ENCODE results near the gene RNF223. TPM values are rescaled to one million over a fixed set of nuclear protein-coding genes. Genes with fewer than 3 reads are reported as not detected.
"Not testable (repeated sequence)": the region's sequence is repeated elsewhere in the genome, so short reads cannot be mapped to it uniquely, and the experiment has no call there.

The RNF223 gene
- total RNA-seq, 1 donor from 2014 or later = not detected

GRCh38 chr1:1066403-1067283, 7.5 kb downstream of the RNF223 start:
- H3K4me1 Mint-ChIP-seq = peaks cover 17% of the 10 kb centered on the region
- H3K4me1 ChIP-seq = peaks cover 4% of the 10 kb centered on the region
- H3K9me3 Mint-ChIP-seq = no peaks in the 10 kb centered on the region
- H3K36me3 ChIP-seq = no peaks in the 10 kb centered on the region
- H2AFZ ChIP-seq (replicated peaks) = no peak overlapping the region
- no peaks in the 10 kb centered on the region for H3K79me2 ChIP-seq (ENCODE audit: low read depth)
- H3K36me3 Mint-ChIP-seq = no peaks in the 10 kb centered on the region
- DNase-seq (ENCODE audit: low spot score) = no peak
- no peak overlapping the region for H3K9ac ChIP-seq
- H3F3A ChIP-seq (ENCODE audit: low read depth) = peaks cover 28% of the 10 kb centered on the region
- TF ChIP-seq EZH2 (IDR thresholded peaks at IDR 0.05) = no peak
- no peak for TF ChIP-seq EZH2phosphoT487 (IDR thresholded peaks at IDR 0.05)
- no peak for TF ChIP-seq CTCF (IDR thresholded peaks at IDR 0.05)
- peaks cover 29% of the 10 kb centered on the region for H4K20me1 ChIP-seq (ENCODE audit: low read depth)
- H3K9me3 ChIP-seq (ENCODE audit: low read depth) = no peaks in the 10 kb centered on the region
- no peak overlapping the region for H3K27ac ChIP-seq
- no peak overlapping the region for H3K4me3 Mint-ChIP-seq
- H3K27me3 ChIP-seq = peaks cover 92% of the 10 kb centered on the region
- no peak overlapping the region for H3K4me3 ChIP-seq
- peaks cover 9% of the 10 kb centered on the region for H3K27me3 Mint-ChIP-seq (ENCODE audit: insufficient read depth, low read depth)
- H3K27ac Mint-ChIP-seq = no peak overlapping the region
- H3K4me2 ChIP-seq = no peak overlapping the region

GRCh38 chr1:1065940-1066304, 8.2 kb downstream of the RNF223 start:
- not testable (repeated sequence) for H3K4me3 ChIP-seq; H3K79me2 ChIP-seq (ENCODE audit: low read depth); H3K36me3 Mint-ChIP-seq; H2AFZ ChIP-seq (replicated peaks); H3K36me3 ChIP-seq; H3K9ac ChIP-seq; H3K4me3 Mint-ChIP-seq; H3K4me2 ChIP-seq; H3K9me3 ChIP-seq (ENCODE audit: low read depth); H3K27ac ChIP-seq; DNase-seq (ENCODE audit: low spot score); H3K4me1 ChIP-seq; H3K9me3 Mint-ChIP-seq; H3K27ac Mint-ChIP-seq
- H4K20me1 ChIP-seq (ENCODE audit: low read depth) = peaks cover 32% of the 10 kb centered on the region
- peaks cover 28% of the 10 kb centered on the region for H3F3A ChIP-seq (ENCODE audit: low read depth)
- Mint-ChIP-seq H3K4me1 (peaks cover 17% of the 10 kb centered on the region), H3K27me3 (ENCODE audit: insufficient read depth, low read depth) (peaks cover 11% of the 10 kb centered on the region)
- peaks cover 96% of the 10 kb centered on the region for H3K27me3 ChIP-seq

- Histone ChIP-seq H4K20me1 (ENCODE audit: low read depth) (peaks cover 35% of the 10 kb centered on the region), H3K9ac (no peak overlapping the region), H3K36me3 (no peaks in the 10 kb centered on the region), H3K79me2 (ENCODE audit: low read depth) (no peaks in the 10 kb centered on the region), H3K4me2 (no peak overlapping the region), H3K9me3 (ENCODE audit: low read depth) (no peaks in the 10 kb centered on the region), H2AFZ (replicated peaks) (no peak overlapping the region), H3K4me3 (no peak overlapping the region), H3K27ac (no peak overlapping the region), H3F3A (ENCODE audit: low read depth) (peaks cover 28% of the 10 kb centered on the region), H3K27me3 (peaks cover 96% of the 10 kb centered on the region), H3K4me1 (peaks cover 4% of the 10 kb centered on the region)
- Mint-ChIP-seq H3K9me3 (no peaks in the 10 kb centered on the region), H3K4me1 (peaks cover 13% of the 10 kb centered on the region), H3K36me3 (no peaks in the 10 kb centered on the region), H3K27ac (no peak overlapping the region), H3K27me3 (ENCODE audit: insufficient read depth, low read depth) (peaks cover 11% of the 10 kb centered on the region), H3K4me3 (peak overlapping the region; percentile 64)
- DNase-seq (ENCODE audit: low spot score) = no peak
- TF ChIP-seq EZH2 (IDR thresholded peaks at IDR 0.05) (no peak), EZH2phosphoT487 (IDR thresholded peaks at IDR 0.05) (no peak), CTCF (IDR thresholded peaks at IDR 0.05) (no peak)
These were observed 8.7 kb downstream of the RNF223 start for GRCh38 chr1:1065265-1065939.

All from neural progenitor cell (in vitro differentiated cells).